Measurements from ENCODE around the gene KLHL24. TPM values are rescaled to one million over a fixed set of nuclear protein-coding genes. Genes with fewer than 3 reads are reported as not detected.

Gene KLHL24
- total and polyA plus RNA-seq, 2 experiments from 2014 or later, result 8.2 to 51.0 TPM

- ATAC-seq, result no peak
- Histone ChIP-seq H4K20me1 (replicated peaks; ENCODE audit: insufficient read depth) (no peaks in the 10 kb centered on the region), H2AFZ (no peak overlapping the region), H3K4me1 (ENCODE audit: insufficient read depth) (no peaks in the 10 kb centered on the region), H3K4me3 (no peak overlapping the region), H3K4me2 (no peak overlapping the region), H3F3A (replicated peaks; ENCODE audit: low read depth) (no peaks in the 10 kb centered on the region), H3K79me2 (replicated peaks; ENCODE audit: insufficient read depth) (no peaks in the 10 kb centered on the region; the same call in 1 of the 2 replicates), H3K36me3 (ENCODE audit: insufficient read depth) (peaks cover 46% of the 10 kb centered on the region), H3K9me2 (ENCODE audit: insufficient read depth) (no peaks in the 10 kb centered on the region), H3K27ac (ENCODE audit: low read depth) (no peak overlapping the region), H3K27me3 (ENCODE audit: insufficient read depth) (no peaks in the 10 kb centered on the region)
- no peak for DNase-seq (ENCODE audit: low spot score)
- TF ChIP-seq REST (IDR thresholded peaks at IDR 0.05; ENCODE audit: unreplicated experiment), result no peak
- TF ChIP-seq EZH2 (IDR thresholded peaks at IDR 0.05; ENCODE audit: low read depth, unreplicated experiment), result no peak
- TF ChIP-seq JUNB (IDR thresholded peaks at IDR 0.05; ENCODE audit: unreplicated experiment), result no peak
- TF ChIP-seq ZNF462 (CRISPR knock-in tag; IDR thresholded peaks at IDR 0.05), result no peak
- TF ChIP-seq EZH2phosphoT487 (IDR thresholded peaks at IDR 0.05; ENCODE audit: unreplicated experiment), result no peak
- no peak overlapping the region for H3K4me3 Mint-ChIP-seq
- H3K27ac Mint-ChIP-seq, result no peak overlapping the region
- H3K9me3 Mint-ChIP-seq, result peaks cover 42% of the 10 kb centered on the region
- peaks cover 8% of the 10 kb centered on the region for H3K27me3 Mint-ChIP-seq (ENCODE audit: insufficient read depth, low read depth, poor library complexity)
- H3K36me3 Mint-ChIP-seq (ENCODE audit: low read depth), result peaks cover 70% of the 10 kb centered on the region
- H3K4me1 Mint-ChIP-seq, result no peaks in the 10 kb centered on the region
Observed at GRCh38 chr3:183650554-183650953, 15.1 kb downstream of the KLHL24 start.
